Pons (tissue), 1 donor: ENCODE measurements around the gene SEPTIN8.

Source experiments
- DNase-seq: peaks from one replicate; pipeline ENCODE4 v3.0.0-alpha.2; 2016; ENCODE audit warnings: low spot score

The SEPTIN8 gene

DNA sequence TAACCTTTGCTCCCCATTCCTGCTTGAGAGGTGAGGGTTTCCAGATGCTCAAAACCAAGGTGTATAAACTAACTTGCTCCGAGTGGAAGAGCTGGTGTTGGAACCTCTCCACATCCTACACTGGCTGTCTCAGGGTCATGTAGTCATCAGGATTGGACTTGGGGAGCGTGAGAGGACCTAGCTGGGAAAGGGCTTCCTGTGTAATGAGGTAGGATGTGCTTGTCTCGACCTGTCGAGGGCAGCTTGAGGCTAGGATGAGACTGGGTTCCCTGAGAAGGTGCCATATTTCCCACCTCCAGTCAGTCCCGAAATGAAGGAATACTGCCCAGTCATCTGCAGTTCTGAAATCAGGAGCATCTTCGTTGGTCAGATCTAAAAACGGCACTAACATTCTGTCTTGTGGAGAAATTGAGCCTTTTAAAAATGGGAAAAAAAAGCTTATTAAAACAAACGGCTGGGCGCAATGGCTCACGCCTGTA is 28.5 kb downstream of the SEPTIN8 start:
- DNase-seq = no peak

DNA sequence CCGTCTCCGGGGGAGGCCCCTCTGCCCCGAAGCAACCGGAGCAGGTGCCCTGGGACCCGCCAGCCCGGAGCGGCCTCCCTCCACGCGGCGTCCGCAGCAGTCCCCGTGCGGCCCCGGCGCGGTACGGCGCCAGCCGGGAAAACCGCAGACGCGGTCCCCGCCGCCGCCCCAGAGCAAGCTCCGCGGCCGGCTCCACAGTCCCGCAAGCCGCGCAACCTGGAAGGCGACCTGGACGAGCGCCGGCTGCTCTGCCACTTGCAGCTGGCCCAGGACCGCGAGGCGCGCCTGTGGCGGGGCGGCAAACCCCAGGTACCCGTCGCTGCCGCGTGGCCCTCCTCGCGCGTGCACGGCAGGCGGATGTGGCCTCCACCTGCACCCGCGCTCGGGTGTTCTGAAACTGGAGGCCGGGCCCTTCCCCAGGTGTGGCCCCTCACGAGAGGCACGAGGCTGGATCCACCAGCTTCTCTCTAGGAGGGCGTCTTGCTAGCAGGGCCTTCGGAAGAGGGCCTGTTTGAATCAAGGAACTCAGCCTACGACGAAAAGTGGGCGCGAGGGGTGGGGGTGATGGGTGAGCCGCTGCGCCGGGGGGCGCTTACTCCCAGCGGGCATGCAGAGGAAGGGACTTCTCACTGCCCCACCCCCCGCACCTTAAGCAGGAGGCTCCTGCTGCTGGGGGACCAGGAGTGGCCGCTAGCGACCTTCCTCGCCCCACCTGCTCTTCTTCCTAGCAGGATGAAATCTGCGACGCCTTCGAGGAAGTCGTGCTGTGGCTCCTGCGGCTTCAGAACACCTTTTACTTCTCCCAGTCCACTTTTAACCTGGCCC is 29.2 kb downstream of the SEPTIN8 start:
- DNase-seq = no peak

DNA sequence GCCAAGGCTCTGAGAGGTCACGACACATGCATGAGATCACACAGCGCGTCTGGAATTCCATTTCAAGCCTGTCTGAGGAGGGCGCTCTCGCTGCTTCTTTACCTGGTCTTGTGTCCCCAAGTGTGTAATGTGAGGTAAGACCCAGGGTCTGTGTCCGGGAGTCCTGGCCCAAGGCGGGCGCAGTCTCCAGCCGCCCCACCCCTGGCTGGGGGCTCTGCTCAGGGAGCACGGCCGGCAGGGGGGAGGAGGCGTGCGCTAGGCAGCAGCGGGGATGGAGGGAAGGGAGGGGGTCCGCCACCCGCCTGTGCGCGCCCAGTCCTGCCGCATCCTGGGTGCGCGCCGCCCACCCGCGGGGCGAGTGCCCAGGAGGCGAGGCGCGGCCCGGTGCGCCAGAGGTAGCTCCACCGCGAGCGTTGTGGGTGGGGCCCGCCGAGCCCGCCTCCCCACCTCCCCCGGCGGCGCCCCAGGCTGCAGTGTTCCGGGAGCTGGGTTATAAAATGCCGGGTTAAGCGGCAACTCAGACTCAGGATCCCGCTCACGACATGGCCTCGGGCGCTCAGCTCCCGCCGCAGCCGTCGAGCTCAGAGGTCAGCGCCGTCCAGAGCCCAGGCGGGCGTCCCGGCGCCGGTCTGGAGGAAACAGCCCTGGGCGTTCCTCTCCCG is 30.0 kb downstream of the SEPTIN8 start, which contains the start of gene CCNI2:
Gene CCNI2, plus strand, starts transcription at position 473 of the 662 bp plus-strand sequence. Its CDS starts 70 bp downstream, at position 543.
- DNase-seq = peak; percentile 67

DNA sequence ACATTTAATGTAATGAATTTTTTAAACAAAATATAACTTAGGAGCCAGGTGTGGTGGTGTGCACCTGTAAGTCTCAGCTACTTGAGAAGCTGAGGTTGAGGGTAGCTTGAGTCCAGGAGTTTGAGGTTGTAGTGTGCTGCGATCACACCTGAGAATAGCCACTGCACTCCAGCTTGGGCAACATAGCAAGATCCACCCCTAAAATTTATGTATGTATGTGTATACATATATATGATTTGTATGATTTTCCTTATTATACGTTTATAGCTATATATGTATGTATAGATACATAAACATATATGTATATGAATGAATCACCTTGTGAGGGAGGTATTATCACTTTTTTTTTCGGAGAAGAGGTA is 30.5 kb downstream of the SEPTIN8 start:
- DNase-seq = no peak

DNA sequence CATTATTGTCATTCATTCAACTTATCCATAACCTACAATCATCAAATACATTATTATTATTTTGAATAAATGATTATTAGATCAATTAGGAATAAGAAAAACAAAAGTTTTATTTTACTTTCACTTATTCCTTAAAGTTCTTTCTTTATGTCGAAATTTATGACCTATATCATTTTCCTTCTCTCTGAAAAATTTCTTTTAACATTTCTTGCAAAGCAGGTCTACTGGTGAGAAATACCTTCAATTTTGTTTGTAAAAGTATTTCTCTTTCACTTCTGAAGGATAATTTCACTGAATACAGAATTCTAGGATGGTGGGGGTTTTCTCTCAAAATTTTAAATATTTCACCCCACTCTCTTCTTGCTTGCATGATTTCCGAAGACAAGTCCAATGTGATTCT is 32.4 kb downstream of the SEPTIN8 start:
- DNase-seq = no peak

GRCh38 chr5:132742626-132743025 is 34.4 kb downstream of the SEPTIN8 start:
- no peak for DNase-seq

- DNase-seq = no peak
Measured at GRCh38 chr5:132742158-132742557, 34.9 kb downstream of the SEPTIN8 start.

GRCh38 chr5:132739232-132739631 is 37.8 kb downstream of the SEPTIN8 start:
- no peak for DNase-seq

- no peak for DNase-seq
Measured at GRCh38 chr5:132737982-132738681, 38.9 kb downstream of the SEPTIN8 start.

- peak; percentile 98 for DNase-seq
Measured at GRCh38 chr5:132736853-132737833, 39.9 kb downstream of the SEPTIN8 start, which contains the start of gene KIF3A. Gene KIF3A (minus strand): TSS chr5:132737546. CDS start chr5:132737419, 127 bp downstream.

GRCh38 chr5:132734687-132735086 is 42.4 kb downstream of the SEPTIN8 start:
- DNase-seq = no peak

DNA sequence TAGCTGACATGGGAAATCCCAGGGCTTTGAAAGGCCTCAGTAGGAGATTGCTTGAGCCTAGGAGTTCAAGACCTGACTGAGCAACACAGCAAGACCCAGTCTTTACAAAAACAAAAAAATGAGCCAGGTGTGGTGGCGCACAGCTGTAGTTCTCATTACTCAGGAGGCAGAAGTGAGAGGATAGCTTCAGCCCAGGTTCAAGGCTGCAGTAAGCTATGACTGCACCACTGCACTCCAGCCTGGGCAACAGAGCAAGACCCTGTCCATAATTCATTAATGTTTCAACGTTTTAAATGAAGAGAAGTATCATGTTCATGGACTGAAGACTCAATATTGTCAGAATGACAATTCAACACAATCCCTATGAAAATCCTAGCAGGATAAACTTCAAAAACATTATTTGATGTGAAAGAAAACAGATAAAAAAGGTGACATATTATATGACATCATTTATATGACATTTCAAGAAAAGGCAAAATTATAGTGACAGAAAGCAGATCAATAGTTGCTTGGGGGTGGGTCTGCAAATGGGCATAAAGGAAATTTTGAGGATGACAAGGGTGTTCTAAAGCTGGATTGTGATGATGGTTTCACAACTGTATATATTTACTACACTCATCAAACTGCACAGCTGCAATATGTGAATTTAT is 43.4 kb downstream of the SEPTIN8 start:
- no peak for DNase-seq

GRCh38 chr5:132729896-132730295 is 47.1 kb downstream of the SEPTIN8 start:
- no peak for DNase-seq

GRCh38 chr5:132725745-132726144 is 51.3 kb downstream of the SEPTIN8 start:
- DNase-seq = no peak

- DNase-seq = no peak
Measured at GRCh38 chr5:132718544-132719312, 58.3 kb downstream of the SEPTIN8 start.

GRCh38 chr5:132714456-132715307 is 62.4 kb downstream of the SEPTIN8 start:
- DNase-seq = peak; percentile 30

DNA sequence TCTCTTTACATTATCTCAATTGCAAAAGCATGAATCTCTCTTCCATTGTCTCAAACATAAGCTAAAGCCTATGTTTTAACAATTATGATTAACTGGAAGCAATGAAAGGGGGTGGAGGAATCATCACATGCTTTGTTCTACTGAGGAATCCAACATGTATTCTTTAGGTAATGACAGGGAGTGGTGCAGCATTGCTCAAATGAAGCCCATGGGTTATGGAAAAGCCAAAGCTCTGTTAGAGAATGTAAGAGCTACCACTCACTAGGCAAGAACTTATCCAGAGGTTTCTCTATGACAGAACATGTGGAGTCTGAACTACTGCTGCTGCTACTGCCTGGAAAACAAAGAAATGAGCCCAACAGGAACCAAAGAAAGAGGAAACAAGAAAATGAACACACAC is 68.4 kb downstream of the SEPTIN8 start:
- DNase-seq = no peak

- DNase-seq = no peak
Measured at GRCh38 chr5:132704875-132705274, 72.2 kb downstream of the SEPTIN8 start.
